ENCODE results near the gene PLXNA4.

PLXNA4 gene

GRCh38 chr7:132348341-132348740 lies 227.9 kb downstream of the PLXNA4 start:
- Histone ChIP-seq H3K9me3 (ENCODE audit: control insufficient read depth, insufficient read depth, low read length) (no peaks in the 10 kb centered on the region), H3K4me2 (ENCODE audit: low read length) (no peak overlapping the region), H3K27me3 (ENCODE audit: control insufficient read depth, low read length) (no peaks in the 10 kb centered on the region), H3K36me3 (ENCODE audit: control insufficient read depth, low read length) (no peaks in the 10 kb centered on the region), H4K20me1 (ENCODE audit: control insufficient read depth, insufficient read depth, low read depth, low read length) (no peaks in the 10 kb centered on the region), H3F3A (ENCODE audit: control insufficient read depth, insufficient read depth) (no peaks in the 10 kb centered on the region), H3K4me3 (ENCODE audit: low read length) (no peak overlapping the region), H3K9me2 (replicated peaks; ENCODE audit: control insufficient read depth, low read length) (no peaks in the 10 kb centered on the region), H3K79me2 (ENCODE audit: control insufficient read depth, low read length) (no peaks in the 10 kb centered on the region), H3K4me1 (ENCODE audit: control insufficient read depth, low read length) (no peaks in the 10 kb centered on the region), H3K27ac (ENCODE audit: low read depth, low read length) (no peak overlapping the region)
- TF ChIP-seq EZH2phosphoT487 (IDR thresholded peaks at IDR 0.05; ENCODE audit: borderline replicate concordance, low read length) (no peak), CTCF (IDR thresholded peaks at IDR 0.05; ENCODE audit: low read depth, low read length, poor library complexity, severe bottlenecking) (no peak)

GRCh38 chr7:132347858-132348257 lies 228.4 kb downstream of the PLXNA4 start:
- no peak overlapping the region for H3K4me3 ChIP-seq (ENCODE audit: low read length)
- no peaks in the 10 kb centered on the region for H4K20me1 ChIP-seq (ENCODE audit: control insufficient read depth, insufficient read depth, low read depth, low read length)
- TF ChIP-seq EZH2phosphoT487 (IDR thresholded peaks at IDR 0.05; ENCODE audit: borderline replicate concordance, low read length) (no peak), CTCF (IDR thresholded peaks at IDR 0.05; ENCODE audit: low read depth, low read length, poor library complexity, severe bottlenecking) (no peak)
- no peaks in the 10 kb centered on the region for H3K9me2 ChIP-seq (replicated peaks; ENCODE audit: control insufficient read depth, low read length)
- no peaks in the 10 kb centered on the region for H3K36me3 ChIP-seq (ENCODE audit: control insufficient read depth, low read length)
- H3K27me3 ChIP-seq (ENCODE audit: control insufficient read depth, low read length) = no peaks in the 10 kb centered on the region
- H3K4me2 ChIP-seq (ENCODE audit: low read length) = no peak overlapping the region
- no peaks in the 10 kb centered on the region for H3K4me1 ChIP-seq (ENCODE audit: control insufficient read depth, low read length)
- no peaks in the 10 kb centered on the region for H3F3A ChIP-seq (ENCODE audit: control insufficient read depth, insufficient read depth)
- no peaks in the 10 kb centered on the region for H3K9me3 ChIP-seq (ENCODE audit: control insufficient read depth, insufficient read depth, low read length)
- no peaks in the 10 kb centered on the region for H3K79me2 ChIP-seq (ENCODE audit: control insufficient read depth, low read length)
- no peak overlapping the region for H3K27ac ChIP-seq (ENCODE audit: low read depth, low read length)

GRCh38 chr7:132347123-132347522 lies 229.1 kb downstream of the PLXNA4 start:
- Histone ChIP-seq H3K4me3 (ENCODE audit: low read length) (no peak overlapping the region), H3K9me3 (ENCODE audit: control insufficient read depth, insufficient read depth, low read length) (no peaks in the 10 kb centered on the region), H3K27me3 (ENCODE audit: control insufficient read depth, low read length) (no peaks in the 10 kb centered on the region), H3K4me2 (ENCODE audit: low read length) (no peak overlapping the region), H3K27ac (ENCODE audit: low read depth, low read length) (no peak overlapping the region), H3F3A (ENCODE audit: control insufficient read depth, insufficient read depth) (no peaks in the 10 kb centered on the region), H3K36me3 (ENCODE audit: control insufficient read depth, low read length) (no peaks in the 10 kb centered on the region), H3K9me2 (replicated peaks; ENCODE audit: control insufficient read depth, low read length) (no peaks in the 10 kb centered on the region), H3K4me1 (ENCODE audit: control insufficient read depth, low read length) (no peaks in the 10 kb centered on the region), H3K79me2 (ENCODE audit: control insufficient read depth, low read length) (no peaks in the 10 kb centered on the region), H4K20me1 (ENCODE audit: control insufficient read depth, insufficient read depth, low read depth, low read length) (no peaks in the 10 kb centered on the region)
- TF ChIP-seq CTCF (IDR thresholded peaks at IDR 0.05; ENCODE audit: low read depth, low read length, poor library complexity, severe bottlenecking) (no peak), EZH2phosphoT487 (IDR thresholded peaks at IDR 0.05; ENCODE audit: borderline replicate concordance, low read length) (no peak)

All from DOHH2 (cell line).